IMR-90 (cell line): ENCODE results near the gene OXNAD1. TPM values are rescaled to one million over a fixed set of nuclear protein-coding genes. Genes with fewer than 3 reads are reported as not detected.

Source experiments
- ATAC-seq: fragments of 200-7000 bp; cut with Tn5 transposase; 2 replicates; pipeline ENCODE4 v1.9.1; 2020; ENCODE audit warnings: low read depth, mild to moderate bottlenecking, moderate library complexity
- BruUV-seq: library from RNA; stranded (reverse); fragments of 400-500 nt; replicated peaks from 2 replicates; lab custom pipeline; 2021; lab: Mats Ljungman, UMichigan
- CTCF ChIA-PET: fragments of 300-600 bp; formaldehyde crosslinking; extraction: SDS; loops from one replicate; lab custom pipeline; 2021; ENCODE audit warnings: antibody characterized with exemption; lab: Yijun Ruan, JAX
- POLR2A ChIA-PET: fragments of 300-600 bp; sonication (Branson Sonifier 250); formaldehyde crosslinking; loops from one replicate; lab custom pipeline; 2022; ENCODE audit warnings: antibody characterized with exemption; ENCODE audit not compliant: unreplicated experiment; lab: Charles Lee
- DNase-seq: peaks from one replicate; pipeline ENCODE4 v3.0.0; 2013
- H2AFZ ChIP-seq: replicated peaks from 2 replicates; pipeline ENCODE3; 2013; ENCODE audit warnings: low read length, mild to moderate bottlenecking; ENCODE audit not compliant: poor library complexity
- H2AK5ac ChIP-seq: 2 replicates; pipeline ENCODE4 v1.6.1; 2013; ENCODE audit warnings: low read depth, low read length, inconsistent platforms
- H2AK9ac ChIP-seq: replicated peaks from 2 replicates; pipeline ENCODE3; 2013; ENCODE audit warnings: mild to moderate bottlenecking, low read depth, low read length, moderate library complexity; ENCODE audit not compliant: poor library complexity
- H2BK120ac ChIP-seq: 2 replicates; pipeline ENCODE4 v1.6.1; 2013; ENCODE audit warnings: low read depth, low read length, inconsistent platforms
- H2BK15ac ChIP-seq: 3 replicates; pipeline ENCODE4 v1.6.1; 2013; ENCODE audit warnings: low read depth, low read length, inconsistent platforms
- H2BK20ac ChIP-seq: 2 replicates; pipeline ENCODE4 v1.6.1; 2013; ENCODE audit warnings: low read depth, mild to moderate bottlenecking, inconsistent platforms, low read length, moderate library complexity
- H2BK5ac ChIP-seq: 2 replicates; pipeline ENCODE4 v1.6.1; 2013; ENCODE audit warnings: mild to moderate bottlenecking, low read depth, low read length, inconsistent platforms; ENCODE audit not compliant: poor library complexity, severe bottlenecking
- H3K14ac ChIP-seq: replicated peaks from 2 replicates; pipeline ENCODE4 v1.6.1; 2013; ENCODE audit warnings: low read depth, low read length, inconsistent platforms
- H3K18ac ChIP-seq: 2 replicates; pipeline ENCODE4 v1.6.1; 2013; ENCODE audit warnings: low read depth, low read length, control low read depth
- H3K23ac ChIP-seq: 2 replicates; pipeline ENCODE4 v1.6.1; 2013; ENCODE audit warnings: low read depth, low read length, inconsistent platforms
- H3K27ac ChIP-seq: 2 replicates; pipeline ENCODE4 v1.5.1; 2013; ENCODE audit warnings: mild to moderate bottlenecking, control low read depth, low read length; ENCODE audit not compliant: insufficient read depth
- H3K27me3 ChIP-seq: 2 replicates; pipeline ENCODE4 v1.6.1; 2013; ENCODE audit warnings: low read length; ENCODE audit not compliant: control insufficient read depth, insufficient read depth
- H3K36me3 ChIP-seq: 2 replicates; pipeline ENCODE4 v1.6.1; 2013; ENCODE audit warnings: low read length, mixed read lengths; ENCODE audit not compliant: control insufficient read depth, insufficient read depth
- H3K4ac ChIP-seq: 2 replicates; pipeline ENCODE4 v1.6.1; 2013; ENCODE audit warnings: low read depth, low read length, inconsistent platforms
- H3K4me1 ChIP-seq: 2 replicates; pipeline ENCODE4 v1.6.1; 2013; ENCODE audit warnings: low read length, mixed read lengths; ENCODE audit not compliant: control insufficient read depth, insufficient read depth
- H3K4me2 ChIP-seq: 2 replicates; pipeline ENCODE4 v1.6.1; 2013; ENCODE audit warnings: low read depth, mild to moderate bottlenecking, control low read depth, low read length, moderate library complexity
- H3K4me3 ChIP-seq: 2 replicates; pipeline ENCODE4 v1.5.1; 2013; ENCODE audit warnings: low read depth, mild to moderate bottlenecking, control low read depth, low read length, moderate library complexity; ENCODE audit not compliant: insufficient read depth
- H3K56ac ChIP-seq: 2 replicates; pipeline ENCODE4 v1.6.1; 2013; ENCODE audit warnings: low read length, inconsistent platforms; ENCODE audit not compliant: insufficient read depth; ENCODE audit errors: extremely low read depth
- H3K79me1 ChIP-seq, 2 experiments: 2 replicates each; pipeline ENCODE4 v1.6.1; 2013; ENCODE audit warnings: low read length in 2 of 2, inconsistent platforms in 1 of 2, low read depth in 1 of 2
- H3K9ac ChIP-seq: 2 replicates; pipeline ENCODE4 v1.6.1; 2013; ENCODE audit warnings: low read depth, low read length, control low read depth
- H3K9me1 ChIP-seq: 2 replicates; pipeline ENCODE4 v1.6.1; 2013; ENCODE audit warnings: low read length, inconsistent platforms; ENCODE audit not compliant: insufficient read depth
- H3K9me3 ChIP-seq: 2 replicates; pipeline ENCODE4 v1.6.1; 2013; ENCODE audit warnings: low read length; ENCODE audit not compliant: control insufficient read depth, insufficient read depth
- H4K20me1 ChIP-seq: 2 replicates; pipeline ENCODE4 v1.6.1; 2013; ENCODE audit warnings: low read length, inconsistent platforms; ENCODE audit not compliant: insufficient read depth
- H4K5ac ChIP-seq: 2 replicates; pipeline ENCODE4 v1.6.1; 2013; ENCODE audit warnings: mild to moderate bottlenecking, low read depth, low read length, control low read depth
- H4K8ac ChIP-seq, 2 experiments: 2 replicates each; pipeline ENCODE4 v1.6.1; 2013; ENCODE audit warnings: low read depth in 2 of 2, low read length in 2 of 2, control low read depth in 1 of 2, inconsistent platforms in 1 of 2
- H4K91ac ChIP-seq: 2 replicates; pipeline ENCODE4 v1.6.1; 2013; ENCODE audit warnings: low read depth, low read length, inconsistent platforms; ENCODE audit not compliant: insufficient read depth
- BHLHE40 ChIP-seq: fragments of 150-350 bp; IDR thresholded peaks from 2 replicates; pipeline ENCODE4 v1.6.1; 2016; ENCODE audit warnings: mild to moderate bottlenecking, low read depth, low read length
- CEBPB ChIP-seq: IDR thresholded peaks from 2 replicates; pipeline ENCODE4 v1.6.1; 2012; ENCODE audit warnings: low read depth, low read length, improper control_type of control experiment
- CHD1 ChIP-seq: IDR thresholded peaks from 2 replicates; pipeline ENCODE4 v1.6.1; 2012; ENCODE audit warnings: low read depth, low read length, improper control_type of control experiment
- FOS ChIP-seq: fragments of 150-350 bp; IDR thresholded peaks from 2 replicates; pipeline ENCODE4 v1.6.1; 2016; ENCODE audit warnings: low read depth, low read length
- MXI1 ChIP-seq: IDR thresholded peaks from 2 replicates; pipeline ENCODE4 v1.6.1; 2012; ENCODE audit warnings: low read depth, mild to moderate bottlenecking, low read length, moderate library complexity, borderline replicate concordance
- NFE2L2 ChIP-seq: fragments of 150-350 bp; IDR thresholded peaks from 2 replicates; pipeline ENCODE4 v1.6.1; 2016; ENCODE audit warnings: low read depth, mild to moderate bottlenecking, low read length
- POLR2A ChIP-seq: IDR thresholded peaks from 2 replicates; pipeline ENCODE4 v1.6.1; 2012; ENCODE audit warnings: mild to moderate bottlenecking, low read depth, low read length
- RAD21 ChIP-seq: IDR thresholded peaks from 2 replicates; pipeline ENCODE4 v1.6.1; 2012; ENCODE audit warnings: low read length, improper control_type of control experiment
- RCOR1 ChIP-seq: IDR thresholded peaks from 2 replicates; pipeline ENCODE4 v1.6.1; 2012; ENCODE audit warnings: mild to moderate bottlenecking, low read length, improper control_type of control experiment; ENCODE audit not compliant: insufficient replicate concordance
- RFX5 ChIP-seq: IDR thresholded peaks from 2 replicates; pipeline ENCODE4 v1.8.0; 2012; ENCODE audit warnings: low read depth, mild to moderate bottlenecking, low read length, moderate library complexity
- SMC3 ChIP-seq: fragments of 150-350 bp; IDR thresholded peaks from 2 replicates; pipeline ENCODE4 v1.6.1; 2016; ENCODE audit warnings: low read depth, mild to moderate bottlenecking, antibody characterized with exemption, low read length, moderate library complexity
- USF2 ChIP-seq: fragments of 150-350 bp; IDR thresholded peaks from 2 replicates; pipeline ENCODE4 v1.6.1; 2017; ENCODE audit warnings: mild to moderate bottlenecking, antibody characterized with exemption, low read length, low read depth
- WGBS, 2 experiments: methylation state at CpG; one replicate each; pipeline versions ENCODE4 v1.1.5 to v1.1.7; 2013; ENCODE audit warnings: missing lambda C conversion rate in 2 of 2; ENCODE audit not compliant: insufficient read length in 1 of 2; ENCODE audit errors: extremely low coverage in 2 of 2; 5-methylcytosine and 5-hydroxymethylcytosine counted together
- dilution Hi-C: fragments of 300-500 bp; cut with HindIII; formaldehyde crosslinking; loops from one replicate; pipeline ENCODE4 v1.14.3; 2018; ENCODE audit warnings: low sequenced_read_pairs; ENCODE audit not compliant: unreplicated experiment
- in situ Hi-C: fragments of 300-500 bp; cut with MboI; formaldehyde crosslinking; loops from 3 replicates; pipeline ENCODE4 v1.14.3; 2019; ENCODE audit warnings: low sequenced_read_pairs, inconsistent platforms, mixed read lengths
- intact Hi-C: fragments of 100-400 bp; cut with micrococcal nuclease; formaldehyde crosslinking; loops from 2 replicates; pipeline ENCODE4 v1.10.0; 2022
- polyA plus RNA-seq, 3 experiments: library from polyadenylated mRNA; depleted of rRNA; stranded (reverse); fragments of >200 nt; gene quantifications; 2 replicates each; pipeline ENCODE4 v1.2.3, GENCODE V29; 2012; ENCODE audit warnings: low replicate concordance in 1 of 3
- total RNA-seq: library from RNA; depleted of rRNA; stranded (reverse); fragments of >200 nt; gene quantifications from 2 replicates; pipeline ENCODE4 v1.2.3, GENCODE V29; 2012
- TF ChIP-seq, protein P1 (sequence below): fragments of 150-350 bp; IDR thresholded peaks from 2 replicates; pipeline ENCODE4 v1.6.1; 2016; ENCODE audit warnings: low read depth, mild to moderate bottlenecking, low read length, moderate library complexity, borderline replicate concordance
- TF ChIP-seq, protein P2 (sequence below): conservative IDR thresholded peaks from 2 replicates; pipeline ENCODE4 v1.5.1; 2012; ENCODE audit warnings: mild to moderate bottlenecking, low read depth, low read length, improper control_type of control experiment

Gene OXNAD1
- total and polyA plus RNA-seq, 2 of the 4 experiments (the other 2 are of a cell fraction): 6.2 to 11.3 TPM

GRCh38 chr3:16304061-16305010 lies 39.3 kb downstream of the OXNAD1 start:
- Histone ChIP-seq H2BK120ac (no peak overlapping the region), H2AFZ (no peak overlapping the region)
- no peak for ATAC-seq
- no peak for TF ChIP-seq RAD21
- TF ChIP-seq FOS: no peak
- TF ChIP-seq, protein P1, sequence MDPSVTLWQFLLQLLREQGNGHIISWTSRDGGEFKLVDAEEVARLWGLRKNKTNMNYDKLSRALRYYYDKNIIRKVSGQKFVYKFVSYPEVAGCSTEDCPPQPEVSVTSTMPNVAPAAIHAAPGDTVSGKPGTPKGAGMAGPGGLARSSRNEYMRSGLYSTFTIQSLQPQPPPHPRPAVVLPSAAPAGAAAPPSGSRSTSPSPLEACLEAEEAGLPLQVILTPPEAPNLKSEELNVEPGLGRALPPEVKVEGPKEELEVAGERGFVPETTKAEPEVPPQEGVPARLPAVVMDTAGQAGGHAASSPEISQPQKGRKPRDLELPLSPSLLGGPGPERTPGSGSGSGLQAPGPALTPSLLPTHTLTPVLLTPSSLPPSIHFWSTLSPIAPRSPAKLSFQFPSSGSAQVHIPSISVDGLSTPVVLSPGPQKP: no peak
- TF ChIP-seq, protein P2, sequence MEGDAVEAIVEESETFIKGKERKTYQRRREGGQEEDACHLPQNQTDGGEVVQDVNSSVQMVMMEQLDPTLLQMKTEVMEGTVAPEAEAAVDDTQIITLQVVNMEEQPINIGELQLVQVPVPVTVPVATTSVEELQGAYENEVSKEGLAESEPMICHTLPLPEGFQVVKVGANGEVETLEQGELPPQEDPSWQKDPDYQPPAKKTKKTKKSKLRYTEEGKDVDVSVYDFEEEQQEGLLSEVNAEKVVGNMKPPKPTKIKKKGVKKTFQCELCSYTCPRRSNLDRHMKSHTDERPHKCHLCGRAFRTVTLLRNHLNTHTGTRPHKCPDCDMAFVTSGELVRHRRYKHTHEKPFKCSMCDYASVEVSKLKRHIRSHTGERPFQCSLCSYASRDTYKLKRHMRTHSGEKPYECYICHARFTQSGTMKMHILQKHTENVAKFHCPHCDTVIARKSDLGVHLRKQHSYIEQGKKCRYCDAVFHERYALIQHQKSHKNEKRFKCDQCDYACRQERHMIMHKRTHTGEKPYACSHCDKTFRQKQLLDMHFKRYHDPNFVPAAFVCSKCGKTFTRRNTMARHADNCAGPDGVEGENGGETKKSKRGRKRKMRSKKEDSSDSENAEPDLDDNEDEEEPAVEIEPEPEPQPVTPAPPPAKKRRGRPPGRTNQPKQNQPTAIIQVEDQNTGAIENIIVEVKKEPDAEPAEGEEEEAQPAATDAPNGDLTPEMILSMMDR: no peak
- no peak for TF ChIP-seq BHLHE40
- no peak for TF ChIP-seq RCOR1
- no peak for TF ChIP-seq USF2
- no peak for TF ChIP-seq NFE2L2
- no peak for TF ChIP-seq CHD1
- no peak for TF ChIP-seq SMC3
- TF ChIP-seq POLR2A: no peak
- TF ChIP-seq CEBPB: no peak
- TF ChIP-seq MXI1: no peak
- no peak for TF ChIP-seq RFX5

More at GRCh38 chr3:16304061-16305010, 39.3 kb downstream of the OXNAD1 start:
- H3K14ac ChIP-seq: no peak overlapping the region
- H3K27me3 ChIP-seq: no peaks in the 10 kb centered on the region
- ChIA-PET POLR2A (no interaction called here), CTCF (interaction anchor here (1.3 kb wide), 1 partner anchor 14 kb away, joined by 4 read pairs; no protein-coding TSS in a partner anchor)
- no peak overlapping the region for H3K9ac ChIP-seq
- H3K23ac ChIP-seq: no peak overlapping the region; the same call in 1 of the 2 replicates
- H3K4me2 ChIP-seq: no peak overlapping the region
- no peak for DNase-seq
- no peak overlapping the region for H2AK5ac ChIP-seq
- intact Hi-C loops (no loop called here), in situ Hi-C loops (loop anchor here (5.0 kb wide), 1 partner anchor 213 kb away; no protein-coding TSS in a partner anchor), dilution Hi-C loops (no loop called here)
- no peak overlapping the region for H3K27ac ChIP-seq
- H2BK15ac ChIP-seq: no peak overlapping the region
- H4K5ac ChIP-seq: peak overlapping the region; percentile 64; the same call in 1 of the 2 replicates
- H3K56ac ChIP-seq: no peak overlapping the region
- H3K79me1 ChIP-seq: peaks cover 0 to 5% of the 10 kb centered on the region in 2 experiments; a peak in 1 of 4 replicates
- BruUV-seq: no TSS peak
- H3K9me1 ChIP-seq: peaks cover 9% of the 10 kb centered on the region
- H4K20me1 ChIP-seq: no peaks in the 10 kb centered on the region
- H4K91ac ChIP-seq: no peak overlapping the region
- H3K4me1 ChIP-seq: 0 out of 2 replicates have a peak, but pooled peaks cover 2% of the 10 kb centered on the region
- H4K8ac ChIP-seq: no peak overlapping the region; a peak in 1 of 4 replicates
- H3K9me3 ChIP-seq: no peaks in the 10 kb centered on the region
- H3K18ac ChIP-seq: no peak overlapping the region
- H2BK5ac ChIP-seq: no peak overlapping the region
- no peak overlapping the region for H3K4me3 ChIP-seq
- no peak overlapping the region for H2AK9ac ChIP-seq
- peaks cover 4% of the 10 kb centered on the region; the same call in 1 of the 2 replicates for H3K36me3 ChIP-seq
- H3K4ac ChIP-seq: no peak overlapping the region; the same call in 1 of the 2 replicates
- H2BK20ac ChIP-seq: no peak overlapping the region
- no CpG with 5 or more reads among the region's 2 CpGs for WGBS, 2 experiments
